SH-SY5Y (cell line): Measurements from ENCODE around the gene CRTC2.

Experiments used
- GATA2 ChIP-seq: IDR thresholded peaks from 2 replicates; pipeline ENCODE4 v1.6.1; 2011; ENCODE audit warnings: mild to moderate bottlenecking, low read depth, low read length
- GATA3 ChIP-seq: IDR thresholded peaks from 2 replicates; pipeline ENCODE4 v1.6.1; 2011; ENCODE audit warnings: low read depth, mild to moderate bottlenecking, low read length, moderate library complexity

DNA sequence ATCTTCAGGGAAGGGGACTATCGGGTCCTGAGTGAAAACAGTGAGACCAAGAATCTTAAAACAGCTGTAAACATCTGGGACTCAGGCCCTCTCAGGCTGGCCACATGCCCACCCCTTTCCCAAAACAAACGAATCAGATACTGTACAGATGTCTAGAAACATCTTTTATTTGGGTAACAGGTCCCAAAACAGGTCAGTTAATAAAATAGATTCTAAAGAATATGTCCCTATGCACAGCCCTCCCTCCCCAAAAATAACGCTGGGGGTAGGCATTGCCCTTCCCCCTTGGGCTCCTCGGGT is 499 bp upstream of the CRTC2 start:
- TF ChIP-seq GATA2 (no peak), GATA3 (no peak)
